ENCODE measurements around the gene SAP30BP.

Gene SAP30BP

DNA sequence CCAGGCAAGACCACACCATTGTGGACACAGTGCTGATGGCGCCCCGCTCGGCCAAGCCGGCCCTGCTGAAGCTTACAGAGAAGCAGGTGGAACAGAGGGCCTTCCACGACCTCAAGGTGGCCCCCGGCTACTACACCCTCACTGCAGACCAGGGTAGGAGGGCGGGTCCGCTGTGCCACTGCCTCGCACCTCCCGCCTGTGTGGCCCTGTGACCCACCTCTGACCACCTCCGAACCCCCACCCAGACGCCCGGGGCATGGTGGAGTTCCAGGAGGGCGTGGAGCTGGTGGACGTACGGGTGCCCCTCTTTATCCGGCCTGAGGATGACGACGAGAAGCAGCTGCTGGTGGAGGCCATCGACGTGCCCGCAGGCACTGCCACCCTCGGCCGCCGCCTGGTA lies 75.2 kb downstream of the SAP30BP start:
- TF ChIP-seq, protein P1, sequence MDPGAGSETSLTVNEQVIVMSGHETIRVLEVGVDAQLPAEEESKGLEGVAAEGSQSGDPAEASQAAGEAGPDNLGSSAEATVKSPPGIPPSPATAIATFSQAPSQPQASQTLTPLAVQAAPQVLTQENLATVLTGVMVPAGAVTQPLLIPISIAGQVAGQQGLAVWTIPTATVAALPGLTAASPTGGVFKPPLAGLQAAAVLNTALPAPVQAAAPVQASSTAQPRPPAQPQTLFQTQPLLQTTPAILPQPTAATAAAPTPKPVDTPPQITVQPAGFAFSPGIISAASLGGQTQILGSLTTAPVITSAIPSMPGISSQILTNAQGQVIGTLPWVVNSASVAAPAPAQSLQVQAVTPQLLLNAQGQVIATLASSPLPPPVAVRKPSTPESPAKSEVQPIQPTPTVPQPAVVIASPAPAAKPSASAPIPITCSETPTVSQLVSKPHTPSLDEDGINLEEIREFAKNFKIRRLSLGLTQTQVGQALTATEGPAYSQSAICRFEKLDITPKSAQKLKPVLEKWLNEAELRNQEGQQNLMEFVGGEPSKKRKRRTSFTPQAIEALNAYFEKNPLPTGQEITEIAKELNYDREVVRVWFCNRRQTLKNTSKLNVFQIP (CRISPR knock-in tag; IDR thresholded peaks at IDR 0.05; ENCODE audit: borderline replicate concordance, low read depth) = no peak
- TF ChIP-seq, protein P2, sequence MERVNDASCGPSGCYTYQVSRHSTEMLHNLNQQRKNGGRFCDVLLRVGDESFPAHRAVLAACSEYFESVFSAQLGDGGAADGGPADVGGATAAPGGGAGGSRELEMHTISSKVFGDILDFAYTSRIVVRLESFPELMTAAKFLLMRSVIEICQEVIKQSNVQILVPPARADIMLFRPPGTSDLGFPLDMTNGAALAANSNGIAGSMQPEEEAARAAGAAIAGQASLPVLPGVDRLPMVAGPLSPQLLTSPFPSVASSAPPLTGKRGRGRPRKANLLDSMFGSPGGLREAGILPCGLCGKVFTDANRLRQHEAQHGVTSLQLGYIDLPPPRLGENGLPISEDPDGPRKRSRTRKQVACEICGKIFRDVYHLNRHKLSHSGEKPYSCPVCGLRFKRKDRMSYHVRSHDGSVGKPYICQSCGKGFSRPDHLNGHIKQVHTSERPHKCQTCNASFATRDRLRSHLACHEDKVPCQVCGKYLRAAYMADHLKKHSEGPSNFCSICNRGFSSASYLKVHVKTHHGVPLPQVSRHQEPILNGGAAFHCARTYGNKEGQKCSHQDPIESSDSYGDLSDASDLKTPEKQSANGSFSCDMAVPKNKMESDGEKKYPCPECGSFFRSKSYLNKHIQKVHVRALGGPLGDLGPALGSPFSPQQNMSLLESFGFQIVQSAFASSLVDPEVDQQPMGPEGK (CRISPR knock-in tag; IDR thresholded peaks at IDR 0.05; ENCODE audit: borderline replicate concordance) = no peak
- TF ChIP-seq ZC3H10 (CRISPR knock-in tag; IDR thresholded peaks at IDR 0.05) (no peak), PPARA (CRISPR knock-in tag; IDR thresholded peaks at IDR 0.05; ENCODE audit: borderline replicate concordance) (no peak), TCF4 (CRISPR knock-in tag; IDR thresholded peaks at IDR 0.05; ENCODE audit: borderline replicate concordance) (no peak), ZNF70 (CRISPR knock-in tag; IDR thresholded peaks at IDR 0.05) (no peak), ISL1 (CRISPR knock-in tag; IDR thresholded peaks at IDR 0.05) (no peak), ZFP30 (CRISPR knock-in tag; IDR thresholded peaks at IDR 0.05) (no peak), ARNTL (CRISPR knock-in tag; IDR thresholded peaks at IDR 0.05; ENCODE audit: borderline replicate concordance, low read depth) (no peak), ZFP3 (CRISPR knock-in tag; IDR thresholded peaks at IDR 0.05) (no peak), OSR1 (CRISPR knock-in tag; IDR thresholded peaks at IDR 0.05) (no peak), ESRRG (CRISPR knock-in tag; IDR thresholded peaks at IDR 0.05) (no peak), ZNF8 (CRISPR knock-in tag; IDR thresholded peaks at IDR 0.05) (no peak), BACH2 (CRISPR knock-in tag; IDR thresholded peaks at IDR 0.05; ENCODE audit: borderline replicate concordance) (no peak), CSDC2 (CRISPR knock-in tag; IDR thresholded peaks at IDR 0.05) (no peak), TOX (CRISPR knock-in tag; IDR thresholded peaks at IDR 0.05; ENCODE audit: borderline replicate concordance) (no peak), SNAI2 (CRISPR knock-in tag; IDR thresholded peaks at IDR 0.05) (no peak)
- TF ChIP-seq, protein P3, sequence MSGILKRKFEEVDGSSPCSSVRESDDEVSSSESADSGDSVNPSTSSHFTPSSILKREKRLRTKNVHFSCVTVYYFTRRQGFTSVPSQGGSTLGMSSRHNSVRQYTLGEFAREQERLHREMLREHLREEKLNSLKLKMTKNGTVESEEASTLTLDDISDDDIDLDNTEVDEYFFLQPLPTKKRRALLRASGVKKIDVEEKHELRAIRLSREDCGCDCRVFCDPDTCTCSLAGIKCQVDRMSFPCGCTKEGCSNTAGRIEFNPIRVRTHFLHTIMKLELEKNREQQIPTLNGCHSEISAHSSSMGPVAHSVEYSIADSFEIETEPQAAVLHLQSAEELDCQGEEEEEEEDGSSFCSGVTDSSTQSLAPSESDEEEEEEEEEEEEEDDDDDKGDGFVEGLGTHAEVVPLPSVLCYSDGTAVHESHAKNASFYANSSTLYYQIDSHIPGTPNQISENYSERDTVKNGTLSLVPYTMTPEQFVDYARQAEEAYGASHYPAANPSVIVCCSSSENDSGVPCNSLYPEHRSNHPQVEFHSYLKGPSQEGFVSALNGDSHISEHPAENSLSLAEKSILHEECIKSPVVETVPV (CRISPR knock-in tag; IDR thresholded peaks at IDR 0.05) = no peak
- TF ChIP-seq, protein P4, sequence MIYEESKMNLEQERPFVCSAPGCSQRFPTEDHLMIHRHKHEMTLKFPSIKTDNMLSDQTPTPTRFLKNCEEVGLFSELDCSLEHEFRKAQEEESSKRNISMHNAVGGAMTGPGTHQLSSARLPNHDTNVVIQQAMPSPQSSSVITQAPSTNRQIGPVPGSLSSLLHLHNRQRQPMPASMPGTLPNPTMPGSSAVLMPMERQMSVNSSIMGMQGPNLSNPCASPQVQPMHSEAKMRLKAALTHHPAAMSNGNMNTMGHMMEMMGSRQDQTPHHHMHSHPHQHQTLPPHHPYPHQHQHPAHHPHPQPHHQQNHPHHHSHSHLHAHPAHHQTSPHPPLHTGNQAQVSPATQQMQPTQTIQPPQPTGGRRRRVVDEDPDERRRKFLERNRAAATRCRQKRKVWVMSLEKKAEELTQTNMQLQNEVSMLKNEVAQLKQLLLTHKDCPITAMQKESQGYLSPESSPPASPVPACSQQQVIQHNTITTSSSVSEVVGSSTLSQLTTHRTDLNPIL (CRISPR knock-in tag; IDR thresholded peaks at IDR 0.05; ENCODE audit: low read depth) = no peak
- no peak for ATAC-seq

- ATAC-seq = no peak
Observed at GRCh38 chr17:75743625-75744206, 76.6 kb downstream of the SAP30BP start.

More at GRCh38 chr17:75743625-75744206, 76.6 kb downstream of the SAP30BP start:
- TF ChIP-seq ZFP3 (CRISPR knock-in tag; IDR thresholded peaks at IDR 0.05) (no peak), ZNF70 (CRISPR knock-in tag; IDR thresholded peaks at IDR 0.05) (no peak), RARB (CRISPR knock-in tag; IDR thresholded peaks at IDR 0.05) (no peak), CSDC2 (CRISPR knock-in tag; IDR thresholded peaks at IDR 0.05) (no peak), ZFP30 (CRISPR knock-in tag; IDR thresholded peaks at IDR 0.05) (no peak), GLIS3 (CRISPR knock-in tag; IDR thresholded peaks at IDR 0.05) (no peak), OSR1 (CRISPR knock-in tag; IDR thresholded peaks at IDR 0.05) (no peak), ESRRG (CRISPR knock-in tag; IDR thresholded peaks at IDR 0.05) (no peak), ZNF8 (CRISPR knock-in tag; IDR thresholded peaks at IDR 0.05) (no peak)
- TF ChIP-seq, protein P5, sequence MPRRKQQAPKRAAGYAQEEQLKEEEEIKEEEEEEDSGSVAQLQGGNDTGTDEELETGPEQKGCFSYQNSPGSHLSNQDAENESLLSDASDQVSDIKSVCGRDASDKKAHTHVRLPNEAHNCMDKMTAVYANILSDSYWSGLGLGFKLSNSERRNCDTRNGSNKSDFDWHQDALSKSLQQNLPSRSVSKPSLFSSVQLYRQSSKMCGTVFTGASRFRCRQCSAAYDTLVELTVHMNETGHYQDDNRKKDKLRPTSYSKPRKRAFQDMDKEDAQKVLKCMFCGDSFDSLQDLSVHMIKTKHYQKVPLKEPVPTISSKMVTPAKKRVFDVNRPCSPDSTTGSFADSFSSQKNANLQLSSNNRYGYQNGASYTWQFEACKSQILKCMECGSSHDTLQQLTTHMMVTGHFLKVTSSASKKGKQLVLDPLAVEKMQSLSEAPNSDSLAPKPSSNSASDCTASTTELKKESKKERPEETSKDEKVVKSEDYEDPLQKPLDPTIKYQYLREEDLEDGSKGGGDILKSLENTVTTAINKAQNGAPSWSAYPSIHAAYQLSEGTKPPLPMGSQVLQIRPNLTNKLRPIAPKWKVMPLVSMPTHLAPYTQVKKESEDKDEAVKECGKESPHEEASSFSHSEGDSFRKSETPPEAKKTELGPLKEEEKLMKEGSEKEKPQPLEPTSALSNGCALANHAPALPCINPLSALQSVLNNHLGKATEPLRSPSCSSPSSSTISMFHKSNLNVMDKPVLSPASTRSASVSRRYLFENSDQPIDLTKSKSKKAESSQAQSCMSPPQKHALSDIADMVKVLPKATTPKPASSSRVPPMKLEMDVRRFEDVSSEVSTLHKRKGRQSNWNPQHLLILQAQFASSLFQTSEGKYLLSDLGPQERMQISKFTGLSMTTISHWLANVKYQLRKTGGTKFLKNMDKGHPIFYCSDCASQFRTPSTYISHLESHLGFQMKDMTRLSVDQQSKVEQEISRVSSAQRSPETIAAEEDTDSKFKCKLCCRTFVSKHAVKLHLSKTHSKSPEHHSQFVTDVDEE (CRISPR knock-in tag; IDR thresholded peaks at IDR 0.05) = no peak
